Activated CD4-positive, alpha-beta T cell treated with anti-CD3 and anti-CD28 coated beads, Interleukin-10, Interleukin-2, amounts not matched to agents 100 ng/mL and 50 ng/mL, durations not matched to agents 16 hours and 8 hours (primary cell): Measurements from ENCODE around the gene DBH.

Source experiments
- DNase-seq: peaks from one replicate; pipeline ENCODE4 v3.0.0-alpha.2; 2020

Gene DBH

DNA sequence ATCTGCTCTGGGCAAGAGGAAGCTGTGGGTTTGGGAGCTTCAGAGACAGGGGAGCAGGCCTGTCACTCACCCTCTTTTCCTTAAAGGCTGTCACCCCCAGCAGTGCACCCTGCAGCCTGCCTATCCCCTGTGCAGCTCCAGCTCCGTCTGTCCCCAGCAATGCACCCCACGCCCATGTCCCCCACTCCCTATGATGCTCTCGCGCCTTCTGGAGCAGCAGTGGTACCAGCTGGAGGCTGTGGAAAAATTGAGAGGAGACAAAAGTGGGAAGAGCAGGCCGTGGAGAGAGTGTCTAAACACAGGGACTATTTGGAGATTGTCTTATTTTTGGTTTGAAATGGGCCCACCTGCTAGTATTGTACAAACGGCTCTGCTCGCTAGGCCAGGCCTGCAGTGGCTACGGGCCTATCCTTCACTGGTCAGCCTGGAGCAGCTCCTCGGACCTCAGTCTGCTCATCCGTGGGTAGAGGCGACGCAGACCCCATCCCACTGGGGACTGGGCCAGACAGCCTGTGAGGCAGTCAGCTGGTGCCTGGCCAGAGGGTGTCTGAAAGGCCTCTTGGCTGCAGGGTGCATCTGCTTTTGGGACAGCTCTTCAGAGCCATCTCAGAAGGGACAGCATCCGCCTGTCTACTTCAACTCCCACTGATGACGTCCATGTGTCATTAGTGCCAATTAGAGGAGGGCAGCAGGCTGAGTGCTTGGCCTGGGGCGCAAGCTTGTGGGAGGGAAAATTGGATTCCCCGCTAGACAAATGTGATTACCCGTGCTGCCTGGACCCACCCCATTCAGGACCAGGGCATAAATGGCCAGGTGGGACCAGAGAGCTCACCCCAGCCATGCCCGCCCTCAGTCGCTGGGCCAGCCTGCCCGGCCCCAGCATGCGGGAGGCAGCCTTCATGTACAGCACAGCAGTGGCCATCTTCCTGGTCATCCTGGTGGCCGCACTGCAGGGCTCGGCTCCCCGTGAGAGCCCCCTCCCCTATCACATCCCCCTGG, at the start of gene DBH:
TSS of gene DBH (plus strand) at position 831 of the 999 bp plus-strand sequence. CDS start at position 840, 9 bp downstream.
- no peak for DNase-seq

DNA sequence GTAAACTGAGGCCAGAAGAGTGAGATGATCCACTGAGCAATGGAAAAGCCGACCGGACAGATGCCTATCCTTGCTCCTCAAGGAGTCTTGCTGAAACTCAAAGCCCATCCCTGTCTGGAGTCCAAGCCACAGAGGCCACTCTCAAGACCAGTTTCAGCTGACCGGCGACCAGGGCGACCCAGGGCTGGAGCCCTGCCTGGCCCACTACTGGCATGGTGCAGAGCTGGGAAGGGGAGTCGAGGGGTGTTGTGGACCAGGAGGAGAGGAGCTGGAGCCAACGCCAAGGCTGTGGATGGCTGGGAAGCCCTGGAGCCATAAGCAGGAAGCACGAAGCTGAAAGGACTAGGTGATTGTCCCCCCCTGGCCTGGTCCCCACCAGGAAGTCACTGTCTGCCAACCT, 49.1 kb upstream of the DBH start:
- no peak for DNase-seq

DNA sequence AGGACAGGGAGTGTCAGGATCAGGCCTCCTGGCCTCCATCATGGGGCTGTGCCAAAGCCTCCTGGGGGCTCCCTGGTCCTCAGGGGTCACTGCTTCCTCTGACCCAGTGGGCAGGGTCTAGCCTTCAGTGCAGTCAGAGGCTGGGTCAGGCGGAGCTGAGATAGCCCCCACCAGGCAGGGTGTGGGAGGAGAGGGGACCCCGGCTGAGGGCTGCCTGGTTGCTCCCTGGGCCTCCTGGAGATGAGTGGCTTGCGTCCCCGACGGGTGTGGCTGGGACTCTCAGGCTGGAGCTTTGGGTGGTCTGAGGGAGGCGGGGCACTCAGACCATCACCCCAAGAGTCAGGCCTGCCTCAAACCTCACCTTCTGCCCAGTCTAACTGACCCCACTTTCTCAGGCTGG, 48.7 kb upstream of the DBH start:
- DNase-seq = no peak

DNA sequence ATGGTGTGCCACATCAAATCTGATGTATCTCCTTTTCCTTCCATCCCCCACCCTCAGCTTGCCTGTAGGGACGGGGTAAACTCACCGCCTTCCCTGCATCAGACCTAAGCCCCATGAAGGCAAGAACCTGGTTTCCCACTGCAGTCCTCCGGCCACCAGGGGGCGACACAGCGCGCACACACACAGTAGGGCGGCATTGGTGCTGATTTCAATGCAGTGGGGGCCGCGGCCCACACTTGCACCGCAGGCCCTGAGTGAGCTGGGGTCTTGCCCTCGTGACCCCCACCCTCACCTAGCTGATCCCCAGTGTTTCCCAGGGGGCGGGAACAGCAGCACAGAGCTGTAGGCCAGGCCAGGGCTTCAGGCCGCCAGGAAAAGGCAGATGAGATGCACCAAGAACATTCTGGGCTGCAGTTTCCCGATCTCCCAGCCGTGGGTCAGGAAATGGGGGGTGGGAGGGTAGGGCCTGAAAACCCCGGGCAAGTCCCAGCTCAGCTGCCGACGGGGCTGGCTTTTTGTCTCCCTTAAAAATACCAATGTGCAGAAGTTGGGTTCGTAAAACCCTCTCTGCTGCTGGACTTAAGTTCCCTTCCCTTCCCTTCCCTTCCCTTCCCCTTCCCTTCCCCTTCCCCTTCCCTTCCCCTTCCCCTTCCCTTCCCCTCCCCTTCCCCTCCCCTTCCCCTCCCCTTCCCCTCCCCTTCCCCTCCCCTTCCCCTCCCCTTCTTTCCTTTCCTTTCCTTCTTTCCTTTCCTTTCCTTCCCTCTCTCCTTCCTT, 46.5 kb upstream of the DBH start:
- peak; percentile 34 for DNase-seq

DNA sequence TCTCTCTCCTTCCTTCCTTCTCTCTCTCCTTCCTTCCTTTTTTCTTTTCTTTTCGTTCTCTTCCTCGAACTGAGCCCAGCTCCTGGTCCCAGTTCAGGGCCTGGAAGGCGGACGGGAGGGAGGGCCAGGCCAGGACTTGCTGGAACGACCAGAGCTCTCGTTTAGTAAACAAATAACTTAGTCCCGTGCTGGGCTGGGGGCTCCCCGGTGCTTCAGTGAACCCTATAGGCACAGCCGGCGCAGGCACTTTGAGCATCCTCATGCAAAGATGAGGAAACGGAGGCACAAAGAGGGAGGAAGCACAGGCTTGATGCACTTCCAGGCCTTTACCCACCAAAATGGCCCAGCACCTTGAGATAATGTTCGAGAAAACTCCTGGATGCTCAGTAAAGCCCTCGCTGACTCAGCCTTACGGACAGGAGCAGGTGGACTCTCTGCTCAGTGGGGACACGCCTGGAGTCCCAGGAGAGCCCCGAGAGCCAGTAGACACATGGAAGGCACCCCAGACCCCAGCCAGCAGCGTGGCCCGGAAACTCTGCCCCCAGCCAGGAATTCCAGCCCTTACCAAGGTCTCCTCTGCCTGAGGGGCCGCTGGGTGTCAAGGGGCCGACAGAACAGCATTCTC, 45.8 kb upstream of the DBH start:
- DNase-seq = no peak

DNA sequence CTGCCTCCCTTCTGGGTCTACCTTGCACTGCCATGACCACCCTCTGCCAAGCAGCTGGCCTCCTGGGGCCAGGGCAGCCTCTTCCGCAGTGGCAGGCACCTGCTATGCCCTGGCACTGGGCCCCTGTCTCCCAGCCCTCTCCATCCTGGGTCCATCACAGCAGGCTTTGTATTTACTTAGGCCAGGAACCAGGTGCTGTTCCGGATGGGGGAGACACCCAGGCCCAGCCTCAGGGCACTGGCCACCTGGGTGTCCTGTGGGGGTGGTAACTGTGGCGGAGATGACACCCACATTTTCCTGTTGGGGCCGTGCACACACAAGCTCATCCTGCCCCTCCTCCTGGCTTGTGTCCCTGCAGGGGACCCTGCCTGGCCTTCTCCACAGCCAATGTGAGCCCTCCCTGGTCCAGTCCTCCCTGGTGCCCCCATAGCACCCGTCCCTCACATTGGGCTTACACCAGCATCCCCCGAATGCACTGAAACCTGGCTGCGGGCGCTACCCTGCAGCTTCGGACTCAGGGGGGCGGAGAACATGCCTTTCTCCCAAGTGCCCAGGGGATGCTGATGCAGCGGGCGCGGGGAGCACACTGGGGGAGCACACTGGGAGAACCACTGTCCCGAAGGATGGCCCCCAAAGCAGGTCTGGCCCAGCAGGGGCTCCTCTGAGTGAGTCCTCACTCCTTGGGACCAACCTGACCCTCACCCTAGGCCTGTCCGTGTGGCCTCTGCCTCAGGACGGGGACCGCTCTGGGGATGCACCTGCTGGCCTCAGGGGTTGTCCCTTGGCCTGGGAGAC, 44.9 kb upstream of the DBH start:
- DNase-seq = no peak

DNA sequence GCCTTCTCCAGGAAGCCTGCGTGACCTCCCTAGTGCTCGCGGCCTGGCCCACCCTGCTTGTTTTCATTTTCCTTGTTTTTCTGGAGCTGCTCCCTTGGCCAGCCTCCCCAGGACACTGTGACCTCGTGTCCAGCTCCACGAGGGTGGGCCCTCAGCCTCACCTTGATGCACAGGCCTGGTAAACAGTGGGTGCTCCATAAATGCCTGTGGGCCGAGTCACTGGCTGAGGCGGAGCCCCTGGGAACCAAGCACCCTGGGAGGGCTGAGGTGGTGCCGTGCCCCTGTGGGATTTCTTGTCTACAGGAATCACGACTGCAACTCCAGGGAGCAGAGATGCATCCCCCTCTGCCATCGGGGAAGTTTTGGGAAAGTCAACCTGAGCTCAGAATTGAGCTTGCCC, 44.2 kb upstream of the DBH start:
- DNase-seq = no peak

DNA sequence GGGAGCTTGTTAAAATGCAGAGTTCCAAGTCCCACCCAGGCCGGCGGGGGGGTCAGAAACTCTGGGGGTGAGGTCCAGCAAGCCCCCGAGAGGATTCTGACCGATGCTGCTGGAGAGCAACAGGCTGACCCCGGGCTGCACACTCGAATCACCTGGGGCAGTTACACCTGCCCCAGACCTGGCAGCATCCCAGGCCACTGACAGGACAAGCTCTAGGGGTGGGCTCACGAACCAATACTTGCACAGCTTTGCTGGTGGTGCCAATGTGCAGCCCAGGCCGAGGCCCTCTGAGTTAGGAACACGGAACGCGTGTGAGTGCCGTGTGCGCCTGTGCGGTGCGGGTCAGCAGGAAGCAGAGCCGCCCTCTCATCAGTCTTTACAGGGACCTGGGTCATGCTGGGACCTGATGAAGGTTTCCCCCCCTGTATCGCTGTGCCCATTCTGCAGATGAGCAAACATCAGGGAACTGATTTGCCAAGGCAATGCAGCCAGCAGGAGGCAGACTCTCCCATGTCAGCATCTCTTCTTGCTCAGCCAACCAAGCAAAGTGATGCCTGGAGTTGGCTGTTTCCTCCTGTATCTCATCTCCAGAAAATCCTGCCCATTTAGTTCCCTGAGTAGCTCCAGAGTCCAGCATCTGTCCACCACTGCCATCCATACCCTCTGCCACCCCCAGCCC, 43.3 kb upstream of the DBH start:
- no peak for DNase-seq

DNA sequence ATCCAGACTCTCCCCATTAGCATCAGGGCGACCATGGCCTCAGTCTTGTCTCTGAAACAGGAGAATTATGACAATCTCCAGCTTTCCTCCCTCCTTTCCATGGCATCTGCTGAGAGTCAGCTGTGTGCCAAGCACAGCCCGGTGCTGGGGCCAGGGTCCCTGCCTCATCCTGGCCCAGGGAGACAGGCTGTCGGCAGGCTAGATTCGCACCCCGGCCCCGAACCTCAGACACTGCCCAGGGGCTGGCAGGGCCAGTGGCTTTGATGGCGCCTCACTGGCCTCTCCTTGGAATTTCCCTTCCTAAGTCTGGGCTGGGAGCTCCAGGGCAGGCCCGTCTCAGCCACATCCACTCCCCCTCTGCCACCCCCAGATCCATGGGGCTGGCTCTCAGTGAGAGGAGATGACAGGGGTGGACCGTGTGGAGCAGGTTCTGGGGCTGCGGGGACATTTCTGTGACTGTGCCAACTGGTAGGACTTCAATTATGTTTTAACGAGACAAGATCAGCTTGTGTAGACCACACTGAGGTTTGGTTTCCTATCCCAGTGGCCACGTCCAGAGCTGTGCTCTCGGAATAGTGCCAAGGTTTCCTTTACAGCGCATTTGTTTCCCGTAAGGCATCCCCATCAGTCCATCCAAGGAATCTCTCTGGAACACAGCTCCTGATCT, 42.4 kb upstream of the DBH start:
- no peak for DNase-seq

DNA sequence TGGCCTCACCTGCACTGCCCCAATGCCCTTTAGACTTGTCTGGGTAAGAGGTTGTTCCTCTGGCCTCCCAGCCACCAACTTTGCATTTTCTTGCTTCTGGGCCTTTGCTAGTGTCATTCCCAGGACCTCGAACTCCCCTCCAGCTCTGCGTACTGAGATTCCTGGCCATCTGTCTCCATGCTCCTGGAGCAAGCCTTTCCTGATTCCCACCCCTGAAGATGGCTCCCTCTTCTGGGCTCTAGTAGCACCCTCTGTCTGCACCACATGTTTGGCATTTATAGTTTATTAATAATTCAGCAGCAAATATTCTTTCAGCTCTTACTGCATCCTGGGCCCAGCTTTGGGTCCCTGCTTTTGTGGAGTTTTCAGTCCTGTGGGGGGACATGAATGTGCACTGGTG, 41.9 kb upstream of the DBH start:
- DNase-seq = no peak

DNA sequence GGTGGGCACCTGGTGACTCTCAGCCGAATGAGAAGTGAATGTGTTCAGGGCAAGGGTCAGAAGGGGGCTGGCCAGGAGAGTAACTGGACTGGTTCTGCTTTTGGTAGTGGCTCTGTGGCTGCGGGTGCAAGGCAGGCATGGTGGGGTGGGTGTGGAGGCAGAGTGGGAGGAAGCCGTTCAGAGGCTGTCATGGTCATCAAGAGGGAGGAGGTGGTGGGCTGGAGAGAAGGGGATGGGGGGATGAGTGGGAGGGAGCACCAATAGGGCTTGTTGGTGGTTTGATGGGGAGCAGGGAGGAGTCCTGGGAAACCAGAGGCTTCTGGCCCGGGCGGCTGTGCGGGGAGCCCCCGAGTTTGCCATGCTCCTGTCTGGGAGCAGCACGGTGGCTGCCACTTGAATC, 40.3 kb upstream of the DBH start:
- no peak for DNase-seq

DNA sequence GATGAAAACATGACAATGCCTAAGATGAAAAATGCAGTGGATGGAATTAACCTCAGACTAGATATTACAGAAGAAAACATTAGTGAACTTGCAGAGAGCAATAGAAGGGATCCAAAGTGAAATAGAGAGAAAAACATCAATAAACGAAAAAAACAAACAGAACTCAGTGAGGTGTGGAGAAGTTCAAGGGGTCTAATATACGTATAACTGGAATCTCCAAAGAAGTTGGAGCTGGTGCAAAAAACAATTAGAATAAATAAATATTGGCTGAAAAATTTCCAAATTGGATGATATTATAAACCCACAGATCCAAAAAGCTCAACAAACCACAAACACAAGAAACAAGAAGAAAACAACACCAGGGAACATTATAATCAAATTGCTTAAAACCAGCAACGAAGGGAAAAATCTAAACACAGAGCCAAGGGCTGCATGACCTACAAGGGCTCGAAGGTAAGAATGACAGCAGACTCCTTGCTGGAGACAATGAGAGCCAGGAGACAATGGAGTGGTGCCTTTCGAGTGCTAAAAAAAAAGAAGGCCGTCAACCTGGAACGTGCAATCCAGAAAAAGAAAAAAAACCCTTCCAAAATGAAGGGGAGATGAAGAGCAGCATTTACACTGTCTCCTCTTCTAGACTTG, 38.7 kb upstream of the DBH start:
- no peak for DNase-seq

DNA sequence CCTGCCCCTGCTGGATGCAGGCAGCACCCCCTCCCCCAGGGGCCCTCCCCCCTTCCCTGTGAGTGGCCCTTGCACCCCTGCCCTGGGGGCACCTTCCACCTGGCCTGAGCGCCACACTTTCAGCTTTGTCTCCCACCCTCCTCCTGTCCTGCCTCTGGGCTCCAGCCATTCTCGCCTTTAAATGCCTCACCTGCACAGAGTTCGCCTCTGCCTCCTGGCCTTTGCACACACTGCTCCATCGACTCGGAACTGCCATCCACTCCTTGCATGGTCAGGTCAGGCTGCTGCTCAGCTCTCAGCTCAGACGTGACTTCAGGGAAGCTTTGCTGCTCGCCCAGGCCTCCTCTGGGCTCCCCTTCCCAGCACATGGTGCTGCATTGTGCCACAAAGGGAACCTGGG, 37.2 kb upstream of the DBH start:
- no peak for DNase-seq

DNA sequence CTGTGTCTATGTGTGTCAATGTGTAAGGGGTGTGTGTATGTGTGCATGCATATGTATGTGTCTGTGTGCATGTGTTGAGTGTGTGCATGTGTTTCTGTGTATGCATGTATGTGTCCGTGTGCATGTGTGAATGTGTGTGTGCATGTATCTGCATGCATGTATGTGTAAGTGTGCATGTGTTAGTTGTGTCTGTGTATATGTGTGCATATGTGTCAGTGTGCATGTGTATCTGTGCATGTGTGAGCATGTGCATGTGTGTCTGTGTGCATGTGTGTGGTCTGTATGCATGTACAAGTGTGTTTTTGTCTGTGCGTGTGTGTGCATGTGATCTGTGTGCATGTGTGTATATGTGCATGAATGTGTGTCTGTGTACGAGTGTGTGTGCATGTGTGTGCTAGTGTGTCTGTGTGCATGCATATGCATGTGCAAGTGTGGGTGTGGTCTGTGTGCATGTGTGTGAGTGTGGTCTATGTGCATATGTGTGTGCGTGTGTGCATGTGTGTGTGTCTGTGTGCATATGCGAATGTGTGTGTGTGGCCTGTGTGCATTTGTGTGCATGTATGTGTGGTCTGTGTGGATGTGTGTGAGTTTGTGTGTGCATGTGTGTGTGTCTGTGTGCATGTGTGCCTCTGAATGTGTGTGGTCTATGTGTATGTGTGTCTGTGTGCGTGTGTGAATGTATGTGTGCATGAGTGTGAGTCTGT, 36.5 kb upstream of the DBH start:
- DNase-seq = no peak

DNA sequence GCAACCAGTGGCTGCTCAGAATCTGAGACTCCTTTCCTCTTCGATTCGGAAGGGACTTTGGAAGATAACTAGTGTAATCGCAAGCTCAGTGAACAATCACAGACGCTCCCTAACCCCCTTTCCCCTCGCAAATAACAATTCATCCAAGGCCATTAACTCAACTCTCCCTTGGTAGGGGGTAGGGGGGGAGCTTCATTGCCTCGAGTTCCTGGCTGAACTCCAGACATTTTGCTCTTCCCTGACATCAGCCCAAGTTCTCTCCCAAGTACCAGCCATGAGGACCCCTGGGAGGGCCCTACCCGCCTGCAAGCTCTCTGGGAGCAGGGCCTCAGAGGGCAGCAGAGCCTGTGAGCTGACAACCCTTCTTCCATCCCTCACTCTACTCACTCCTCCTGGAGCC, 35.4 kb upstream of the DBH start:
- no peak for DNase-seq

DNA sequence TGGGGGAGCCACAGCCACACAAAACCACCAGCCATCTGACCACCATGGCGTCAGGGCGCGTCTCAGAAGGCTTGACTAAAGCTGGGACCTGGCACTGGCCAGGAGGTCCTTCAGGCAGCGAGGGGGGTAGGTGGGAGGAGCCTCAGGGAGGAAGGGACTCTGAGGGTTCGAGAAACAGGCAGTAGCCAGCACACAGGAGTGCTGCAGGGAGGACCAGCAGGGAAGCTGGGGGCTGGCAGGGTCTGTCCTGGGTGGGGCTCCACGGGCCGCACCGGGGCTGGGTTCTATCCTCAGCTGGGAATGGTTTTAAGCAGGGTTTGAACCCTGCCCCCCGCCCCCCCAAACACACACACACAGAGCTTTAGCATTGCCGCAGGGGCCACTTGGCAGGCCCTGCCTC, 34.4 kb upstream of the DBH start:
- no peak for DNase-seq

DNA sequence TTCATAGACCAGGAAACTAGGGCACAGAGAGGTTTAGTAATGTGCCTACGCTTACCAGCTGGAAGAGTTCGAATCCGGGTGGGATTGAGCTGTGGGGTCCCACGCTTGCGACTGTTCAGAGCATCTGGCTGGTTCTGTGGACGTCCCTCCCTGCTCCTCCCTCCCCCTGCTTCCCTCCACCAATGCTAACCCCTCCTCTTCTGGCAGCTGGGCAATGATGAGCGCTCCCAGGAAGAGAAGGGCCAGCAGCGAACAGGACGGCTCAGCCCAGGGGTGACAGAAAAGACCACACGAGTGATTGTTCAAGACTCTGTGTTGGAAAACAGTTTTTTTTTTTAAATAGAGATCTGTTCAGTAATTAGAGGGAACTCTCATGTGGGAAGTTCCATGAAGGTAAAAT, 33.9 kb upstream of the DBH start:
- DNase-seq = no peak

DNA sequence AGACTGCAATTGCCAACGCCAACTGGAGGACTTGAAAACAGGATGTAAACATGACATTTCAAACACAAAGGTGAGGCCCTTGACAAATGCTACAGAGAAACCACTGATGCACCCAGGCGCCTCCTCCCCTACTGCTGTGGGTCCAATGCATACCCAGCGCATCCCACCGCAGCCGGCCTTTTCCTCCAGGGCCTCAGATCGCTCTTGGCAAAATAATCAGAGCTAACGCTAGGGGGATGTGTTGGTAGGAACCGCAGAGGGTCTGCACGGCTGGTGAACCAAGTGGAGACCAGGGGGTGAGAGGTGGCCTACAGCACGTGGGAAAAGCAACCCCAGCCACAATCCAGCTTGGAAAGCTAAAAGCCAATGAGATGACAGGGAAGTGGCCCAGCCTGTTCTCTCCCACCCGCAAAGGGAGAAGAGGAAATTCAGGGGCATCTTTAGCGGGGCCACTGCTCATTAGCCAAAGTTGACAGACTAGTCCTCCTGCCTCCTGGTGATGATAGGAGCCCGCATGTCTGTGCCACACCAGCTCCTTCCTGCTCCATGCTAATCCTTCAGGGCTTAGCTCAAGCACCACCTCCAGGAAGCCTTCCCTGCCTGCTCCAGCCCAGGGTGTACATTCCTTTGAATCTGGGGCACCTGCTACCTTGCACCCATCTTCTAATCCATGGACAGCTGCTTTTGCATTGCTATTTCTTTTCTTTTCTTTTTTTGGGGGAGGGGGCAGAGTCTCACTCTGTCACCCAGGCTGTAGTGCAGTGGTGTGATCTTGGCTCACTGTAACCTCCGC, 32.8 kb upstream of the DBH start:
- DNase-seq = no peak

DNA sequence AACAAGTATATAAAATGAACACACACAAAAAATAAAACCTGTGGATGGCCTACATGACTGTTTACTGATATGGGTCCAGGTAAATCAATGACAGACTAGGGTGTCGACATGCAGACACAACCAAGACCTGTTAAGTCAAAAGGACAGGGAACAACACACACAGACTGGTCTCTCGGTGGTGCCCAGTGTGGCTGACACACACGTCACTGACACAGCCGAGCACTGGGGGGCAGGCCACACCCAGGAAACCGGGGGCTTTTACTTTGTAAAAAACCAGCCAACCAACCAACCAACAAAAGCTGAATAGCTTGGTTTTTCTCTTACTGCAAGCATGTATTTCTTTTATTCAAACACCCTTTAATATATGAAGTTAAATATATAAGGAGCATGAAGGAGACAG, 31.9 kb upstream of the DBH start:
- DNase-seq = peak; percentile 9

DNA sequence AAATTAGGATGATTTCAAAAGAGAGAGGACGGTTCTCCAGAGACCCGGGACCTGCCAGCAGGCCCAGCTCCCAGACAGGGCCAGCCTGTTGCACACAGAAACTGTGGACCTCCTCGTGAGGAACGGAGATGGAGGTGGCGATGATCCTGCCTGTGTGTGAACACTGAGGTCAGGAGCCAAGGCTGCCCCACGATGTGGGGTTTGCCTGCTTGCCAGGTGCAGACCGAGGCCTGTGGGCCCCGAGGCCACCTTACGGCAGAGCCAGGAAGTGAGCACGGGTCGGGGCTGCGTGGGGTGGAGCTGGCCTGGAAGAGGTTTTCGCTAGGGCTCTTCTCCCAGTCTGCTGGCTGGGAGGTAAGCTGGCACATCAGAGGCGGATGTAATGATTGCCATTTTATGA, 31.3 kb upstream of the DBH start:
- no peak for DNase-seq
